Sigmoid colon (tissue), 7 donors: Measurements from ENCODE around the gene RBM42. TPM values are rescaled to one million over a fixed set of nuclear protein-coding genes. Genes with fewer than 3 reads are reported as not detected.
A peak's percentile ranks its signal among the peaks of the same experiment; 100 is the strongest.

Source experiments
- DNase-seq: peaks from one replicate; pipeline ENCODE4 v3.0.0-alpha.2; 2019
- H3K27ac ChIP-seq, 4 donors: fragments of 200-600 bp; sonication (generic); one replicate each; pipeline ENCODE4 v1.5.1; 2016 to 2019; ENCODE audit warnings: mild to moderate bottlenecking in 1 of 4
- H3K27me3 ChIP-seq, 3 donors: fragments of 200-600 bp; sonication (generic); one replicate each; pipeline ENCODE4 v1.5.1; 2019; ENCODE audit warnings: mild to moderate bottlenecking in 1 of 3
- H3K36me3 ChIP-seq, 4 donors: fragments of 200-600 bp; sonication (generic); one replicate each; pipeline ENCODE4 v1.5.1; 2016 to 2019
- H3K4me1 ChIP-seq, 4 donors: fragments of 200-600 bp; sonication (generic); one replicate each; pipeline ENCODE4 v1.5.1; 2017 to 2019
- H3K4me3 ChIP-seq, 4 donors: fragments of 200-600 bp; sonication (generic); one replicate each; pipeline ENCODE4 v1.5.1; 2017 to 2019; ENCODE audit warnings: mild to moderate bottlenecking in 2 of 4, moderate library complexity in 1 of 4
- H3K9me3 ChIP-seq, 4 donors: fragments of 200-600 bp in 3 of 4; sonication (generic) in 3 of 4; one replicate each; pipeline versions ENCODE4 v1.5.1 to v1.6.1; 2013 to 2019
- CTCF ChIP-seq, 4 experiments: fragments of 450-650 bp in 3 of 4; fragments of 200-600 bp in 1 of 4; IDR thresholded peaks; one replicate each; pipeline ENCODE4 v1.5.1; 2016 to 2019; ENCODE audit warnings: antibody characterized with exemption in 4 of 4, mild to moderate bottlenecking in 3 of 4, moderate library complexity in 2 of 4
- EP300 ChIP-seq, 4 donors: sonication (generic); formaldehyde crosslinking; IDR thresholded peaks; one replicate each; pipeline ENCODE4 v1.6.1; 2017; ENCODE audit warnings: antibody characterized with exemption in 4 of 4
- POLR2A ChIP-seq, 2 donors: fragments of 450-650 bp; IDR thresholded peaks; one replicate each; pipeline ENCODE4 v1.6.1; 2016; ENCODE audit warnings: antibody characterized with exemption in 2 of 2, mild to moderate bottlenecking in 2 of 2, moderate library complexity in 2 of 2
- POLR2AphosphoS5 ChIP-seq, 4 donors: sonication (generic); formaldehyde crosslinking; IDR thresholded peaks; one replicate each; pipeline ENCODE4 v1.6.1; 2017; ENCODE audit warnings: antibody characterized with exemption in 4 of 4
- WGBS, 2 donors: extraction: QIAGEN DNeasy Blood & Tissue Kit; methylation state at CpG; one replicate each; pipeline ENCODE4 v1.1.7; 2013; 5-methylcytosine and 5-hydroxymethylcytosine counted together
- intact Hi-C: fragments of 100-400 bp; cut with DNase I; formaldehyde crosslinking; loops from one replicate; pipeline ENCODE4 v1.15.1; 2023
- polyA plus RNA-seq, 3 donors: library from polyadenylated mRNA; stranded (reverse); fragments of 200-250 nt; gene quantifications; one replicate each; pipeline ENCODE4 v1.2.3, GENCODE V29; 2013
- total RNA-seq, 4 donors: library from RNA; depleted of rRNA; stranded (reverse); fragments of >200 nt; gene quantifications; one replicate each; pipeline ENCODE4 v1.1.0, GENCODE V29; 2016
- donor health status: healthy with polysubstance abuse.
- donor health status: Bipolar disorder and iron deficiency.
- donor health status: healthy.

Gene RBM42
- total and polyA plus RNA-seq, 7 donors = 43.5 to 78.3 (median 55.1) TPM

GRCh38 chr19:35612559-35613321, 16.1 kb upstream of the RBM42 start, which contains the start of gene HAUS5:
Gene HAUS5 (plus strand): TSS chr19:35612735. CDS start chr19:35612795, 60 bp downstream.
- Histone ChIP-seq H3K4me1 (peaks cover 0 to 14% (median 10%) of the 10 kb centered on the region in 4 donors), H3K27me3 (no peaks in the 10 kb centered on the region), H3K36me3 (no peaks in the 10 kb centered on the region), H3K27ac (peak within 1 kb of the TSS; percentile 44 to 76 (median 68)), H3K4me3 (peak within 1 kb of the TSS; percentile 49 to 79 (median 62)), H3K9me3 (no peaks in the 10 kb centered on the region)
- WGBS, 2 donors = 0% methylated on average over 47 of the region's 47 CpGs
- intact Hi-C loops = loop anchor here (1.0 to 10.0 kb wide), 3 partner anchors 16 to 348 kb away; partner anchors contain the start of genes TMEM147 and USF2
- DNase-seq = peak; percentile 96
- no peak for TF ChIP-seq CTCF (IDR thresholded peaks at IDR 0.05)
- no peak for TF ChIP-seq EP300 (IDR thresholded peaks at IDR 0.05)
- peak in 1 of 2 donors; percentile 11 for TF ChIP-seq POLR2A (IDR thresholded peaks at IDR 0.05)
- peak; percentile 57 to 81 (median 76) for TF ChIP-seq POLR2AphosphoS5 (IDR thresholded peaks at IDR 0.05)

- H3K36me3 ChIP-seq = no peaks in the 10 kb centered on the region
- H3K27ac ChIP-seq = no peak overlapping the region
- no peaks in the 10 kb centered on the region for H3K27me3 ChIP-seq
- no peak overlapping the region for H3K4me3 ChIP-seq
- peaks cover 0 to 14% (median 10%) of the 10 kb centered on the region in 4 donors for H3K4me1 ChIP-seq
- intact Hi-C loops = loop anchor here (5.0 to 10.0 kb wide), 2 partner anchors 66 to 349 kb away; partner anchors contain the start of genes TMEM147 and USF2
- TF ChIP-seq CTCF (IDR thresholded peaks at IDR 0.05) (no peak), POLR2A (IDR thresholded peaks at IDR 0.05) (no peak), POLR2AphosphoS5 (IDR thresholded peaks at IDR 0.05) (no peak), EP300 (IDR thresholded peaks at IDR 0.05) (no peak)
- DNase-seq = no peak
- H3K9me3 ChIP-seq = no peaks in the 10 kb centered on the region
- 65 to 82% methylated on average over 1 of the region's 1 CpG for WGBS, 2 donors
Observed at GRCh38 chr19:35613574-35613973, 15.3 kb upstream of the RBM42 start.

- H3K36me3 ChIP-seq = peaks cover 0 to 2% (median 0%) of the 10 kb centered on the region in 4 donors
Observed at GRCh38 chr19:35615036-35615435, 13.8 kb upstream of the RBM42 start.

DNA sequence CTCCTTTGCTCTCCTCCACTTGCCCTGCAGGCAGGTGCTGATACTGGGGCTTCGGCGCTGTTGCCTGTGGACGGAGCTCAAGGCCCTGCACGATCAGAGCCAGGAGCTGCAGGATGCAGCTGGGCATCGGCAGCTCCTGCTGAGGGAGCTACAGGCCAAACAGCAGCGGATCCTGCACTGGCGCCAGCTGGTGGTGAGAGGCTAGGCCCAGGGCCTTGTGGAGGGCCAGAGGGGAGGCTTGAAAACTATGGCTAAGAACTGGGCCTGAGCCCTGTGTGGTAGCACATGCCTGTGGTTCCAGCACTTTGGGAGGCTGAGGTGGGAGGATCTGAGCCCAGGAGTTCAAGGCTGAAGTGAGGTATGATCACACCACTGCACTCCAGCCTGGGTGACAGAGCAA, 10.0 kb upstream of the RBM42 start:
- 85 to 93% methylated on average over 7 of the region's 7 CpGs for WGBS, 2 donors
- Histone ChIP-seq H3K4me1 (no peaks in the 10 kb centered on the region), H3K27me3 (no peaks in the 10 kb centered on the region), H3K36me3 (peaks cover 0 to 4% (median 2%) of the 10 kb centered on the region in 4 donors), H3K9me3 (no peaks in the 10 kb centered on the region), H3K27ac (no peak overlapping the region), H3K4me3 (no peak overlapping the region)
- no peak for TF ChIP-seq POLR2AphosphoS5 (IDR thresholded peaks at IDR 0.05)
- no peak for TF ChIP-seq POLR2A (IDR thresholded peaks at IDR 0.05)
- intact Hi-C loops = loop anchor here (10.0 kb wide), 1 partner anchor 354 kb away; the partner anchor contains the start of gene USF2
- no peak for DNase-seq

More at GRCh38 chr19:35615036-35615435, 13.8 kb upstream of the RBM42 start:
- H3K27ac ChIP-seq = no peak overlapping the region
- H3K4me3 ChIP-seq = no peak overlapping the region
- WGBS, 2 donors = 95 to 96% methylated on average over 17 of the region's 17 CpGs
- DNase-seq = no peak
- no peaks in the 10 kb centered on the region for H3K9me3 ChIP-seq
- TF ChIP-seq POLR2AphosphoS5 (IDR thresholded peaks at IDR 0.05) (no peak), POLR2A (IDR thresholded peaks at IDR 0.05) (no peak), CTCF (IDR thresholded peaks at IDR 0.05) (no peak), EP300 (IDR thresholded peaks at IDR 0.05) (no peak)
- H3K27me3 ChIP-seq = no peaks in the 10 kb centered on the region
- intact Hi-C loops = loop anchor here (10.0 kb wide), 1 partner anchor 350 kb away; the partner anchor contains the start of gene USF2
- peaks cover 0 to 14% (median 10%) of the 10 kb centered on the region in 4 donors for H3K4me1 ChIP-seq

- H3K4me3 ChIP-seq = no peak overlapping the region
- WGBS, 2 donors = 96 to 97% methylated on average over 12 of the region's 12 CpGs
- H3K27ac ChIP-seq = no peak overlapping the region
- no peak for TF ChIP-seq EP300 (IDR thresholded peaks at IDR 0.05)
- no peak for TF ChIP-seq CTCF (IDR thresholded peaks at IDR 0.05)
- no peak for TF ChIP-seq POLR2AphosphoS5 (IDR thresholded peaks at IDR 0.05)
- no peak for TF ChIP-seq POLR2A (IDR thresholded peaks at IDR 0.05)
- H3K36me3 ChIP-seq = peaks cover 0 to 4% (median 2%) of the 10 kb centered on the region in 4 donors
- intact Hi-C loops = loop anchor here (10.0 kb wide), 1 partner anchor 355 kb away; the partner anchor contains the start of gene USF2
- H3K27me3 ChIP-seq = no peaks in the 10 kb centered on the region
- no peaks in the 10 kb centered on the region for H3K4me1 ChIP-seq
- H3K9me3 ChIP-seq = no peaks in the 10 kb centered on the region
- DNase-seq = no peak
Observed at GRCh38 chr19:35619290-35619923, 9.4 kb upstream of the RBM42 start.
